GM21619 (cell line): ENCODE results near the gene ETV3.
"Not testable (repeated sequence)": the region's sequence is repeated elsewhere in the genome, so short reads cannot be mapped to it uniquely, and the experiment has no call there.

Source experiments
- ATAC-seq: cut with Tn5 transposase; IDR thresholded peaks from one replicate; pipeline ENCODE4 v1.9.1; 2021; ENCODE audit not compliant: unreplicated experiment

The ETV3 gene

DNA sequence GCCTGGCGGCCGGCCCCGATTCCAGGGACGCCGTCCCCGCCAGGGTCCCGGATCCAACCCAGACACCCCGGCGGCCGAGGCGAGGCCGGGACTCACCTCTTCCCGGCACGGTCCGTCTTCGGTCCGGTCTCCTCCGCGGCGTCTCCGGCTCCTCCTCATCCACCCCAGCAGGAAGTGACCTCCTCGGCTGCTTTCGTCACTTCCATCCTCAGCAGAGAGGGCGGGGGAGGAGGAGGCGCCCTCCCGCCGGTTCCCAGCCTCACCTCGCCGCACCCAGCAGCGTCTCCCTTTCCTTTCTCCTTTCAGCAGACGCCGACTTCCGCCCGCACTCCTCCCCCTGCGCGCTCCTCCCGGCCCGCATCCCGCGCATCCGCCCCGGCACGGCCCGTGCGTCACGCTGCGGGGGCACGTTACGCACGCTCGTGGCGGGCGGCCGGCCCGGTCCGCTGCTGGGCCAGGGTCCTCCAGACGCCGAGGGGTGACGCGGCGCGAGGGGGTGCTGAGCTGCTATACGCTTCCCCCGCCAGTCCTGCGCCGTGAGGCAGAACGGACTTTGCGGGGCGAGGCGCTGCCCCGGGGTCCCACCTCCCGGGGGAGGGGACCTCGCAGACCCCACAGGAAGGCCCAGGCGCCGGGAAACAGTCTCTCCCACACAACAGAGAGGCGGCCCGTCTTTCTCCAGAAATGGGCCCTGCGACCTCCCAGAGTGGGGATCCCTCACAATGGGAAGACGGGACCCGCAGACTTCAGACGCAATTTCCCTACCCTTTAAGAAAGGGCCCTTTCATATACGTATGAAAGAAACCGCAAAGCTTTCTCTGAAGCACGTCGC is at the start of gene ETV3:
ETV3 (minus strand) TSS at position 176 of the 832 bp plus-strand sequence. CDS start 2,043 bp downstream, outside the sequence.
- ATAC-seq, result peak; percentile 89

DNA sequence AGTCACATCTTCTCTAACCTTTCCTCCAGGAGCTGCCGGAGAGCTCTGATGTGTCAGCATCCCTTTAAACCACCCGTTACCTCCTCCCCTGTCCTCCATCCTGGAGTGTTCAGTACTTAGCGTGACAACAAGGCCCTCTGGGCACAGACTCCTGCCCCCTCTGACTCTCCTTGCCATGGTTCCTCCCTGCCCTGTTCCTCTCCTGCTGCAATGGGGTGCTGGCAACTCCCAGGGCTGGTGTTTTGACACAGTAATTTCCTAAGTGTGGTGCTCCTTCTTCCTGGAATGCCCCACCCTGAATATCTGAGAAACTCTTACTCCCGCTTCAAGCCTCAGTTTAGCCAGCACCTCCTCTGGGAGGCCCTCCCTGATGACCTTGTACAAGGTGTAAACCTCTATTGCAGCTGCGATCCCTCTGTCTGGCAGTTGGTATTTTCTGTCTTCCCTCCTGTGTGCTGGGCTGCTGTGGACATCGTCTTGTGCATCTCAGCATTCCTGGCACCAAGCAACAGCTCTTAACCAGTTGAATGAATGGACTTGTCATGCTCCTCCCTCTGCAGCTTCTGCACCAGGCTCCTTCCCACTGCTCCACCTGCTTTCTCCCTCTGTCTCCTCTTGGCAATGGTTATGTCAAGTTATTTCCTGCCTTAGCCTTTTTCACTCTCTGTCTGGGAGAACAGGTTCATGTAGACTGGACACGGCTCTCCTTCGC is 48.2 kb upstream of the ETV3 start:
- no peak for ATAC-seq

DNA sequence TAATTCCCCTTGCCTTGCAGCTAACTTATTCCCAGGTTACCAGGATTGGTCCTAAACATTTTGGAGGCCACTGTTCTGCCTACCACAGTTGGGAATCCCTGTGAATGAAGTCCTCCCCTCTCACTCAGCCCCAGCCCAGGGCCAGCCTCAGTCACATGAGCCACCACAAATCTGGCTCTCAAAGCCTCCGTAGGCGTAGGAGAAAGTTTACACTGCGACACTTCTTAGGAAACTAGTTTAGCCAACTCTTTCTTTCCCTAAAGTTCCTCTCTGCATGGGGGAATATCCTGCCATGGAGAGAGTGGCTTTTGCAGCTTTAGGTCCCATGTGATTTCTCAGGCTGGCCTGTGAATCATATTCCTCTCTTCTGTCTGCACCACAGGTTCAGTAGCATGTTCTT is 45.7 kb upstream of the ETV3 start:
- no peak for ATAC-seq

DNA sequence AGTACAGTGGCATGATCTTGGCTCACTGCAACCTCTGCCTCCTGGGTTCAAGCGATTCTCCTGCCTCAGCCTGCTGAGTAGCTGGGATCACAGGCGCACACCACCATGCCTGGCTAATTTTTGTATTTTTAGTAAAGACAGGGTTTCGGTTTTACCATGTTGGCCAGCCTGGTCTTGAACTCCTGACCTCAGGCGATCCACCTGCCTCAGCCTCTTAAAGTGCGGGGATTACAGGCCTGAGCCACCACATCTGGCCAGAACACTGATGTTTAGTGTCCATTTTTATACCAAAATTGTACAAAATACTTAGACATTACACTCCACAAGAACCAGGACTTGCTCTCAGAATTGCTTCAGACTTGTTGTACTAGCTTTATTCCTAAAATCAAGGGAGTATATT is 44.2 kb upstream of the ETV3 start:
- not testable (repeated sequence) for ATAC-seq

DNA sequence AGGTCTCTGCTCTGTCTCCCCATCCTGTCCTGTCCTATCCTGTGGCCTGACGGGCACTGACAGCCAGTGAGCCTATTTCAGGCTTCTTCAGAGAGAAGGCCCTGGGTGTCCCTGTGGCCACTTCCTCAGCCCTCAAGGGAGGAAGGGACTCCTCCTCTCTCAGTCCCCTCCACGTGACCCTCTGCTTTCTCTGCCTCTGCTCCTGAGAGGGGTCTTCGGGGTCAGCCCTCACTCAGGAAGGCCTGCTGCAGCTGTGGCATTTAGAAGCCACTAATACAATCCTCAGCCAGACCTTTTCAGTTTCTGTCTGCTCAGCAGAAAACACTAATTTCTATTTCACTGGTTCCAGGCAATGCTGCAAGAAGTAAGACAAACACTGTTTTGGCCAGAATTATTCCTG is 43.6 kb upstream of the ETV3 start:
- no peak for ATAC-seq

DNA sequence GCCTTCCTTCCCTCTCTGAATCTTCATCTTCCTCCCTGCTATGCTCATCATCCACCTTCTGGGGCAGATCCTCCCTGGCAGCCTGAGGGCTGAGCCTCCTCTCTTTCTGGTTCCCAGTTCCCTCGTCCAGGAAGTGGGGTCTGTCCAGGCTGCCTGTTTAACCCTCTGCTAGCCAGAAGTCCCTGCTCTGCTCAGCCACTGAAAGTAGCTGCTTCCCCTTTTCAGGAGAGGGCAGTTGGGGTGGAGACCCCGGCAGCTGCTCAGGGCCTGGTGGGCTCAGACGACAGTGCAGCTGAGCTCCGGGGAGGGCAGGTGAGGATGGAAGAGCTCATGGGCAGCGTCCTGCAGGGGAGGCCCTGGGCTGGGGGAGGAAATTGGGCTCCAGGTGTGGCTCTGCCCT is 43.1 kb upstream of the ETV3 start:
- no peak for ATAC-seq

DNA sequence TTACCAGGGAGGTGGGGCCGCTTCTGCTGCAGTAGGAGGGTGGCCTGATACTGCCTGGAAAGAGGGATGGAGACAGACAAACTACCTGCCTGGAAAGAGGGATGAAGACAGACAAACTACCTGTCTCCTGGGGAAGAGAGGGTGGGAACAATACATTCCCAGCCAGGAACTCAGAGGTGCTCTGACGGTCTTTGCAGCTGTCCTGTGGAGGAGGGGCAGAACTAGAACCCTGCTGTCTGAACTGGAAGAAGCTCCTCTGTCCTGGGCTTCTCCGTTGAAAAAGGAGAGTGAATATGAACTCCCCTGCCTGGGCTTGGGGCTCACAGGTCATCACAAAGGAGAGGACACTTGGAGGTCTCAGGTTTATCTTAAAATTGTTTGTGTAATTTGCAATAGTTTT is 40.3 kb upstream of the ETV3 start:
- ATAC-seq, result no peak

DNA sequence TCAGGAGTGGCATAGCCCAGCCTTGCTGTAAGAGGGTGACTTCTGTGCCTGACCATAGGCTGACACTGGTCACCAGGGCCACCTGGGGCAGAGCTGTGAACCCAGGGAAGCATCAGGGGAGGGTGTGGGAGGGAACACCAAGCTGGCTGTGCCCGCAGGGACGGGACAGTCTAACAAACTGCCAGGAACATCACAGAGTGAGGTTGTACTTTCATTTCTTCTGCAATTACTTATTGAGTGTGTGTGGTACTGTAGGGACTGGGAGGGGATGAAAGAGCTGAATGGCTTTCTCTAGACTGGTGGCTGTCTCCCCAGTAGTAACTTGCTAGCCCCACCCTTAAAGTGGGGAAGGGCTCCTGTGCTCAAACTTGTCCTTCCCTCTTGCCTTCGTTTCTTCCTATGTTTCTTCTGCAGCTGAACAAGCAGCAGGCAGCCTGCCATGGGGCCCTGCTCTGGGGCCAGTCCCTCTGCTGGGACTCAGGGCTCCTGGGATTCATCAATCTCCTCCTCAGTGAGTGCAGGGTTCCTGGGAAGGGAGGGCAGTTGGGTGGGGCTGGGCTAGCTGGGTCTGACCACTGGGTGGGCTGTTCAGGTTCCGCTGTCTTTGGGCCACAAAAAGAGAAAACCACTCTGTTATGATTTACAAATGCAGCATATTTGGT is 39.7 kb upstream of the ETV3 start:
- ATAC-seq, result no peak

DNA sequence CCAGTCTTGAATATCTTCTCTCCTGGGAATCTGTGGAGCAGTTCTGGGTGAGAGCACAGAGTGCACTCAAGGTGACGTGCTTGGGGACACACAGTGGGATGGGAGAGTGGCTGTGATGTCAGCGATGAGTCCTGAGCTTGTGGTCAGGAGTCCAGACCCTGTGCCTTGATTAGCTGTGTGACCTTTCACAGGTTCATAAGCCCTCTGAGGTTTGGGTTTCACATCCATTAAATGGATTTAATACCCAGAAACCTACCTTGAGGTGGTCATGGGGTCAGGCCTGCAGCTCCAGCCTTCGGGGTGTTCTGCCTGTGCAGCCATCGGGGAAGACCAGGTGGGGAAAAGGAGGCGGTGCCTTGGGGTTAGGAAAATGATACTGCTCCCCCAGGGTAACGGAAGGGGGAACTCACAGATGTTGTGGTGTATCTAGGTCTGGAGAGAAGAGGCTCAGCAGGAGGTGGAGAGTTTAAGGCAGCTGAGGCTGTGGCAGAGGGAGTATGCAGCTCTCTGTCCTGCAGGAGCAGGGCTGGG is 38.5 kb upstream of the ETV3 start:
- ATAC-seq, result peak; percentile 55

DNA sequence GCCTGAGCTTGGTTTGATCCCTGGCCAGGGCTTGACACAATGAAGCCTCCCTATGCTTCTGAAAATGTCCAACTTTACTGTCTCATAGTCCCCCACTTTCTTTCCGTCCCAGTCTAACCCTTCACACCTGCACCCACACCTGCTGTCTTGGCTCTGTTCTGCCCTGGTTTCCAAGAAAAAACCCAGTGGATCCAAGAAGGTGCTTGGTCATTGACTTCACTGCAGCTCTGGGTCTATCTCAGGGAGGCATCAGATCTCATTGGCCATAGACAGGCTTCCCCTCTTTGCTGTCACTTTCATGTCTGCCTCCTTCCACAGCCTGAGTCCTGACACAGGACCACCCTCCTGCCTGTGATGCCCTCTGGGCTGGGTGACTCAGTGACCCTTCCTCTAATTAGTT is 37.8 kb upstream of the ETV3 start:
- ATAC-seq, result no peak

DNA sequence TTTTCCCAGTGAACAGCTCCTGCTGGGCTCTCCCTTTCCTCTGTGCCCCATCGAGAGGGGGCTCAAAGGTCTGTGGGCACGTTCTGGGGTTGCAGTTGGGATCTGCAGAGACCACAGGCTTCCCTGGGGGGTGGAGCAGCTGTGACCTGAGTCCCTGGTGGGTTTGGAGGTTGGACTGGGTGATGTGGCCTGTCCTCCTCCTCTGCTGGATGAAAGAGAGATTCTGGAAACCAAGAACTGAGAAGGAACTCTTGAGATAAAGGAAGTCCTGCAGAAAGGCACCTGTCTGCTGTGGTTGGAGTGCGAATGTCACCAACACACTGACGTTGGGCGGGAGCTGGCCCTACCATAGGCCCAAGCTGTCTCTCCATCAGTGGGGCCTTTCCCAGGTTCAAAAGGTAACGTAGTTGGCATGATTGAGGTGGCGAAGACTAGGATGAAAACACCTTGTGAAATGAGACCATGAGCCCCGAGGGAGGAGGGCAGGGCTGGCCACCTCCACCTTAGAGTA is 35.8 kb upstream of the ETV3 start:
- no peak for ATAC-seq

DNA sequence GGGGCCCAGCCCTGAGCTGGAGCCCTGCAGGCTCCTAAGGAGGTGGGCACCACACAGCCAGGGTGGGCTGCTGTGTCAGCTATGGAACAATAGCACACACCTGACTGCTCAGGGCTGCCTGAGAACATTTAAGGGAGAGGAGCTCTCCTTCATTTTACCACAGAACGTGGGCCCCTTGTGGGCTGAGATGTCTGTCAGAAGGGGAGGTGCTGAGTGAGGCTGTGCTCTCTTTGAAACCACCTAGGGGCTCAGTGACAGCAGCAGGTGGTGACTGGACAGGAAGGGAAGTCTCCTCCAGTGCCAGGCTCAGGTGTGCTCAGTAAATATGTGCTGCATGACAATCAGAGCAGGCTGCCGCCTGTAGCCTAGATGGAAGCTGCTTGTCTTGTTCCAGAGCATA is 35.0 kb upstream of the ETV3 start:
- ATAC-seq, result not testable (repeated sequence)

DNA sequence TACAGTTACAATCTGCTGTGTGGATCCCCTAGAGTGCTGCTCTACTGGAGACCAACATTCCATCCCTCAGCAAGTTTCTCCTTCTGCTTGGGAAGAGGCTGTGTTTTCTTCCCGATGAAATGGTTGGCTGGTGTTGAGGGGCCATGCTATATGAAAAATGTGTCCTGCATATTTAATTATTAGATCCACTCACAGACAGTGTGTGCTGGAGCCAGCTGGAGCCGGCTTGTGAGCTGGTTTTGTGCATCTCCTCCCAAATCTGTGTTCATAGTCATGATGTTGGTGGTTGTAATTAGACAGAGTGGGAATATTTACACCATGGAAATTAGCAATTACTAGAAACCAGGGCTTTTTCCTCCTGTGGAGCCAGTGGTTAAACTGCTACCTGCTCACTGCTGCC is 34.4 kb upstream of the ETV3 start:
- ATAC-seq, result not testable (repeated sequence)

DNA sequence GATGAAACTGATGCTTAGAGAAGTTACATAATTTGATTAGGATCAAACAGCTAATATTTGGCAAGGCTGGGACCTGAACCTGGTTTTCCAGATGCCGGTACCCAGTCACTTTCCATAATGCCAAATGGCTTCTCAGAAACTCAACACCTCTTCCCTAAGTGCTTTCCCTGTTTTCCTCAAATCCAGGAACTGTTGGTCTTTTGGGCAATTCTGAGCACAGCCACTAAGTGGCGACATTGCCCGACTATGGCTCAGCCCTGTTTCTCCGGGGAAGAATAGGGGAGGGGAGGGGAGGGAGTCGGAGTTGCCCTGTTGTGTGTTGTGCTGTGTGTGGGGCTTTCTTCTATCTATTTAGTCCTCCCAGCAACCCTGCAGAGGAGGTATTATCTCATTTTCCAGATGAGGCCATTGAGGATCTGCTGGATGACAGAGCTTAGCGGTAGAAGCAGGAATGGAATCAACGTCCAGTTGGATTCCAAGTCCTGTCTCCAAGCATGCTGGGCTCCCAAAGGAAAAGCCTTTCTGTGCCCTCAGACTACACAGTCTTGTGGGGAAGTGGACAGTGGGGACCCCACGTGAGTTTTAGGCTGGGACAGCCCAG is 33.8 kb upstream of the ETV3 start:
- not testable (repeated sequence) for ATAC-seq

DNA sequence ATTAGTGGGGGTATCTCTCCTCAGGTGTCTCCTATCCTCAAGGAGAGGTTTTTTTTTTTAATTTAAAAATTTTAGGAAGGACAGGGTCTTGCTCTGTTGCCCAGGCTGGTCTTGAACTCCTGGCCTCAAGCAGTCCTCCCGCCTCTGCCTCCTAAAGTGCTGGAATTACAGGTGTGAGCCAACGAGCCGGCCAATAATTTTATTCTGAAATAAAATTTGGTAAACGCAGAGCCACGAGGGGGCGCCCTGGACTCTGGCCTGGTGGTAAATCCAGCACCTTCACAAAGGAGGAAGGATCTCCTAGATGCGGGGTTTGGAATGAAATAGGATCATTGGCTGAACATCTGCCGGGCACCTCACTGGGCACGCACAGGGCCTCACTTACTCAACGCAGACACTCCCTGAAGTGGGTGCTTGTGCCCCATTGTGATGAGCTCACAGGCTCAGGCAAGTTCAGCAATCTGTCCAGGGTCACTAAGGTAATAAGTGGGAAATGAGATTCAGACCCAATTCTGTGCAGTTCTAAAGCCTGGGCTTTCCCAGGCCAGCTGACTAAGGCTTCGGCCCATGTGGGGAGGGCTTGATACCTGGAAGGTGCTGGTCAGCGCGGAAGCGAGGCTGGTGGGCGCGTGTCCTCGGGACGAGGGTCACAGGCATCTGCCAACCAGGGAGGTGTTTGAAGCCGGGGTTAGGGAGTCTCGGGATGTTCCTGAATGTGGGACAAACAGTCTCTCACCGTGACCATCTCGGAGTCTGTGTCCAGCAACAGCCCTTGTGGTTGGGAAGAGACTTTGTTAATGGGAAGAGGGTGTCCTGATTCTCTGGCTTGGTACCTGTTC is 32.7 kb upstream of the ETV3 start:
- no peak for ATAC-seq

DNA sequence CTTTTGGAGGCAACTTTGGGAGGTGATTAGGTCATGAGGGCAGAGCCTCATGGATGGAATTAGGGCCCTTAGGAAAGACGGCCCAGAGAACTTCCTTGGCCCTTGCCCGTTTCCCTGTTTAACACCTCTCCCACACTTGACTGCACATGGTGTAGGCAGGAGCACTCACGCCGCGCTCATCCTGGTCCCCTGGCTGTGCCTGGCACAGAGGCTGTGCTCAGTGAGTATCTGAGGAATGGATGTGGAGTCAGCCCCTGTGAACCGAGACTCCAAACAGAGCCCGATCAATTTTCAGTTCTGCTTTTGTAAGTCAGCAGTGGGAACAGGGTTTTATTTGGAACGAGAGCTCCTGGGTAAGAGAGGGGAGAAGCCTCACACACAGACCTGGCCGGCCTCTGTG is 29.8 kb upstream of the ETV3 start:
- no peak for ATAC-seq

DNA sequence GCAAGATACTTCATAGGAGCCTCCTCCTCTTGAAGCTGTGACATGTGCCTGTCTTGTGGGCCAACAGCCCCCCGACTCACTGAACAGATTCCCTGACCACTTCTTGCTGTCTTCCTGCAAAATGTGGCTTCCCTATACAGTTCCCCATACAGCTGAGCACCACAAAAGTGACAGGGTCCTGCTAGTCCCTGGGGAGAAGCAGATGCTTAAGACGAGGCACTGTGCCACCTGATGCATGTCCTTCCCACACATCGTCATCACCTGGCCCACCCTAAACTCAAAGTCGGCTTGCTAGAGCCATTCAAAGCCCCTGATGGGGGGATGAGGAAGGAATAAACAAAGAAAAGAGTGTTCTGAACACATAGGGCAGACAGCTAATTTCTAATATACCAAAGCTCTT is 29.2 kb upstream of the ETV3 start:
- no peak for ATAC-seq

DNA sequence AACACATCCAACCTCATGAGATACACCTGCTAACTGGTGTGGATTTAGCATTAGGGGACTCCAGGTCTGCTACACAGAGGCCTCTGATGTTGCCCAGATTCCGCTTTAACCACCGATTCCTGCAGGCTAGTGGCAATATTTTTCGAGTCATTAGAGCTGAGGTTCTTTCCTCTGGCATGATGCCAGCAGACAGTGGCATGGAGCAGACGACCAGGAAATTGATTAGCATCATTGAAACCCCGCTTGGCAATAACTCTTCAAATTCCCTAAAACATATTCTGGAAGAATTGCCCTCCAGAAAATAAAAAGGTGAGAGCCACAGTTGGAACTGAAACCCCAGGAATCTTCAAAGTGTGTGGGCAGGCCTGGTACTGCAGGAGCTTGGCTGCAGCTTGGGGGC is 28.4 kb upstream of the ETV3 start:
- no peak for ATAC-seq

DNA sequence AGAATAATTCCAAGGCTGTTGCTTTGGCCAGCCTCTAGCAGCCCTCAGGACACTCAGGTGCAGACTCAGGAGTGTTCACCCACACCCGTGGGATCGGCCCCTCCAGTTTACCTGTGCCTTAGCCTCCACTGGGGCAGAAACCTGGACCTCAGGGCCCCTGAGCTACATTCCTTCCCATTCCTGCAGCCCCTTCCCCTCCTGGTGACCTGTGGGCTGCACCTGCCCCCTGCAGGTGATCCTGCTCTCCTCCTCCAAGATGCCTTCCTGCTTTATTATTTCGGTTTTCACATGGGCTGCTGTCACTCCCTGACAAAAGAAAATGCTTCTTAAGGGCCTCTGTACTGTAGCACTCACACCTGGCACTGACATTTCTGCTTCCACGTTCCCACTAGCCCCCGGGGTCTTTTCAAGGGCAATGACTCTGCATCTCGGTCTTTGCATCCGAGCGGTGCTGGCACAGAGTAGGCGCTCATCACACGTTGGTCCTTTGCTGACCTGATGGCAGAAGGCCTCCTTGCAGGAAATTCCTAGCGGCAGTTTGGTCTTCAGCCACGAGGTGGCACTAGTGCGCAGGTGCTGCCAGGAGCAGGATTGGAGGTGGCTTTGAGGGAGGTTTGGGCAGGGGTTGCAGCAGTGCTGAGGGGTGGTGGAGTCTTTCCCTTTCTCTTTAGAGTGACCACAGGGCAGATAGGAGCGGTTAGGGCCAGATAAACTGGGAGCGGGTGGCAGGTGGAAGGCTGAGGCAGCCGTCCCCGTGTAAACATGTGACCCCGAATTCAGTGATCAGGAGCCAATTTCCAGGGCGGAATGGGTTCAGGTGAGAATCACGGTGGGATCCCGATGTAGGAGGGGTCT is 25.3 kb upstream of the ETV3 start:
- ATAC-seq, result no peak
